ENCODE results near the gene SFT2D1. TPM values are rescaled to one million over a fixed set of nuclear protein-coding genes. Genes with fewer than 3 reads are reported as not detected.

The SFT2D1 gene
- total RNA-seq, 1 donor from 2014 or later: 60.8 TPM

- intact Hi-C loops (cut with micrococcal nuclease): loop anchor here (5.0 kb wide), 1 partner anchor 33 kb away; the partner anchor contains the start of gene SFT2D1
Observed at GRCh38 chr6:166308769-166309589, 33.4 kb downstream of the SFT2D1 start.

DNA sequence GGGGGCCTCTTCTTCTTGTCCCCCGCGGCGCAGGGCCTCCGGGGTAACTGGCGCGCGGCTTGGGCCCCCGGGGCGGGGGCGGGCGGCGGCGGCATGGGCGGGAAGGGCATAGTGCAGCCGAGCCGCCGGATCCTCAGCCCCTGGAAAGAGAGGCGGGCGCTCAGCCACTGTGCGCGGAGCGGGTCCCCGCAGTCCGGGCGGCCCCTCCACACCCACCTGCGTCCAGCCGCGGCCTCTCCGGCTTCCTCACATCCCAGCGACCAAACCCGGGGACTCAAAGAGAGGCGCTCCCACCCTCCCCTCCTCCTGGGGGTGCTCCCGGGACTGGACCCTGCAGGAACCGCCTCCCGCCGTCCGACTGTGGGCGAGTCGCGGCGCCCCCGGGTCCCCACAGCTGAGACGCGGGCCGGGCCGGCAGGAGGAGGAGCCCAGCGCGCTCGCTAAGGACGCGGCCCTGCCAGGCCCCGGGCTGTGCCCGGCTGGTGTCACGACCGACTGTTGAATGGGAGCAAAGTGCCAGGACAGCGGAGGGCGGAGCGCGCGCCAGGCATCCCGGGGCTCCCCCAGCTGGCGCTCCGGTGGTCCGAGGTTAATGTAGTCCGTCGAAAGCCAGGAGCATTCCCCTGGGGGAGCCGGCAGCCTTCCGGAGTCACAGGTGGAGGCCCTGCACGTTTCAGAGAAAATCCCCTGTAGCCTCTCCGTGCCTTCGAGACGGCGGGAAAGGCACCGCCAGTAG, 34.1 kb downstream of the SFT2D1 start, which contains the start of gene PRR18:
PRR18 (minus strand) TSS at position 360 of the 736 bp plus-strand sequence; CDS start at position 110, 250 bp downstream.
- intact Hi-C loops (cut with micrococcal nuclease): loop anchor here (5.0 kb wide), 1 partner anchor 34 kb away; the partner anchor contains the start of gene SFT2D1

- intact Hi-C loops (cut with micrococcal nuclease): loop anchor here (5.0 kb wide), 1 partner anchor 35 kb away; the partner anchor contains the start of gene SFT2D1
Observed at GRCh38 chr6:166307082-166308032, 35.0 kb downstream of the SFT2D1 start.

GRCh38 chr6:166306378-166307081, 35.8 kb downstream of the SFT2D1 start:
- intact Hi-C loops (cut with micrococcal nuclease): loop anchor here (5.0 kb wide), 1 partner anchor 36 kb away; the partner anchor contains the start of gene SFT2D1

DNA sequence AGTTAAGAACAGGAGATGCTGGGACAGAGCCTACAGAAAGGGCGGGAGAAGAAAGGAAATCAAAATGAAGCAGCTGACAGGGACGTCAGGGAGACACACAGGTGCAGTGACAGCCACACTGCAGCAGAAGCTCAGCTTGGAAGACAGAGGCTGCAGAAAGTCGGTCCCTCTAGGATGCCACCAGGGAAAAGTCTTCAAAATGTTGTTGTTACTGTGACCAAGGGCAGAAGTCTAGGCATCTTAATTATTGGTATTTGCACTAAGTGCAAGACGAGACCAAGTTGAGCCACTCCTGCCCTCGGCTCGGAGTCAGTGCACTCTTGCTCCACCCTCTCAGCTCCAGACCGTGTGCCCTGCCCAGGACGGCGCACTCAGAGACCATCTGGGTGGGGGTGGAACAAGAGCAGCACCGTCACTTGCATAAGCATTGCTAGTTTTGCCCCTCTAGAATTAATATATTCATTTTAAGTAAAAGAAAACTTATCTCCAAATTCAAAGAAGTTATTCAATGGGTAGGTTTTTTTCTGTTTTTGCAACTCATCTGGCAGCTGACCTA, 36.7 kb downstream of the SFT2D1 start:
- intact Hi-C loops (cut with micrococcal nuclease): loop anchor here (5.0 kb wide), 1 partner anchor 37 kb away; the partner anchor contains the start of gene SFT2D1

- intact Hi-C loops (cut with micrococcal nuclease): no loop called here
Observed at GRCh38 chr6:166304106-166304505, 38.2 kb downstream of the SFT2D1 start.

DNA sequence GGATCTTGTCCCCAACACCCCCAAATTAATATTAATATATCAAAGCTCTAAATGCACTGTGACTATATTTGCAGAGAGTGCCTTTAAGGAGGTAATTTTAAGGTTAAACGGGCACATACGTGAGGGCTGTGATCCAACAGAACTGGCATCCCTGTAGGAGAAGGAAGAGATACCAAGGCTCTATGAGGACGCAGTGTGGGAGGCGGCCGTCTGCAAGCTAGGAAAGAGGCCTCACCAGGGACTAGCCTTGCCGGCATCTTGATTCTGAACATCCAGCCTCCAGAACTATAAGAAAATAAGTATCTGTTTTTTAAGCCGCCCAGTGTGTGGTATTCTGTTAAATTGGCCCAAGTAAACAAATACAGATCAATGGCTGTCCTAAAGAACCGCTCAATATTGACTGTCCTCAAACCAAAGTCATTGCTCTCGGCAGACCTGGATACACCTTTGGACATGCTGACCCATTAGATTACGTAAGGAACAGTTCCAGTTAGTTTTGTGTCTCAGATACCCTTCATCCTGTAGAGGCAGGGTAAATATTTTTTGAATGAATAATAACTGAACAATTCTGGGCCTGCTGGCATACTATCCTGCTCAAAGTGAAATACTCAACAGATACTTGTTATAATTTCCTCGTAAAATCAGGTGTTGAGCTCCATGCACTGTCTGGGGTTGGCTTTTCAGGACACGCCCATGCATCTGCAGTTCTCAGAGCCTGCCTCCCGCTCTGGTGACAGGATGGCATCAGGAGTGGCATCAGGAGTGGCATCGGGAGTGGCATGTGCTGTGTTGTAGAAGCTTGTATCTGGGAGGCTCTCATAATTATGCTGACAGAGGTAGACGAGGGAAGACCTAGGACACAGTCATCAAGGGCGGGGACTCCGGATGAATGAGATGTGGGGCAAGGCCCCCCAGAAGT, 40.5 kb downstream of the SFT2D1 start:
- intact Hi-C loops (cut with micrococcal nuclease): no loop called here

GRCh38 chr6:166300357-166300987, 41.9 kb downstream of the SFT2D1 start:
- intact Hi-C loops (cut with micrococcal nuclease): no loop called here

- intact Hi-C loops (cut with micrococcal nuclease): no loop called here
Observed at GRCh38 chr6:166297606-166298005, 44.7 kb downstream of the SFT2D1 start.

DNA sequence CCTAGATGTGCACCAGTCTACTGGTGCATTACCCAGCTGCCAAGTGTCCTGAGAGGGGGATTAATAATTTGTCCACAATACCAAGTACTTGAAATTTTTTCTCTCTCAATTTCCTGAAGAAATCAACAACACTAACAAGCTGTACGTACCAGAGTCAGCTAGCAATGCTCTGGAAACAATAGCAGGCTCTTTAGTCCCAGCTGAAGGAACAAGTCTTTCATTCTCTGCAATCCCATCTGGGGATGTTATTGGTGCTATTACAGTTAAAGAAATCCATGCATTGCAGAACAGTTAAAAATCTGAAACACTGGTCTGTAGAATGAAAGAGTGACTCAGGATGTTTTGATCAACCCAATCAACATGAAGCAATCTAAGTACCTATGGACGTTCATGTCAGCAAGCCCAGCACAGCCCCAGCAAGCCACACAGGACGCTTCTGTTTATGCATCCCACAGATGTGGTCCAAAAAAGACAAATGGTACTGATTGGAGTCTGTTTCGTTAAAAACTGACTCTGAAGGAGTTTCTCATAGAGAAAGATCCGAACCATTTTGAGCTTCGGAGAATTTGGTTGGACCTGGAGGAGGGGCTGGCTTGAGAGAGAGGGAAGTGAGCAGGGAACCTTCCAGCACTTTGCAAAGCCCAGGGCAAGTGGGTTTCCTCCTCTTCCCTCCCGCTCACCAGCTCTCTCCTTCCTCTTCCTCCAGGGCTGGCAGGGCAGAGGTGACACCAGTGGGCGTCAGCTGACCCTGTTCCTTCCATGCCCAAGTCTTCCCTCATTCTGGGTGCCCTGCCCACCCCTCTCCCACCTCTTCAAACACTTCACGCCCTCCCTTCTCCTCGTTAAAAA, 46.1 kb downstream of the SFT2D1 start:
- intact Hi-C loops (cut with micrococcal nuclease): no loop called here

DNA sequence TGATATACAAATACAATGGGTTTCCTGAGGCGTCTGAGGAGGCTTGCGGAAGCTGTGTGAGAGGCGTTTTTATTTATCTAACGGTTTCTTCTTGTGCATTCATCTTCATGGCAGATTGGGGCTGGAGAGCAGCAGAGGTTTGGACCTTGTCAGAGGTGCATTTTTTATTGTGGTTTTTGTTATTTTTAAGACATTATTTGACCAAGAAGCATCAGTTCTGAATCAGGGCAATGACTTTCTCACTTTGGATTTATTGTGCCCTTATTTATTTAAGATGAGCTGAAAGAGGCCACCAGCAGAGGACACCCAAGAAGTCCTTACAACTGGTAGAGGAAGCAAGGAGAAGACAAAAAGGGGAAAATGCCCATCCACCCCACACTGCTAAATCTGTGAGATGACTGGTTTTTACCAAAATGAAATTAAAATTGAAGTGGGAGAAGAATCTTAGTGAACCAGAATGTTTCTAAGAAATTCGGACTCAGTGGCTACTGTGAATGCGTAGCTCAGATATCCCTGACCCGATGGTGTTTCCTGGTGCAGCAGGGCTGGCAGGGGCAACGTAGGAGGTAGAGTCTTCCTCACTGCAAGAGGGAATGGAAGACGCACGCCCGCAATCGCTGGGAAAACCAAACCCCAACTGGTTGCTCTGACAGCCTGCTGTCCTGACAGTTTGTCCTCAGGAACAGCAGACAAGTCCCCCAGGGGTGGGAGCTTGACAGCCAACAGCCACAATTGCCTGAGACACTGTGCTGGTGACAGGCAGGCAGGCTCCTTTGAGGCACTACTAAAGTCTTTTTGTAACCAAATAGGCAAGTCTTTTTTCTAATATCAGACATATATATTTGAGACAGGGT, 48.4 kb downstream of the SFT2D1 start:
- intact Hi-C loops (cut with micrococcal nuclease): no loop called here

GRCh38 chr6:166289207-166290060, 52.9 kb downstream of the SFT2D1 start:
- intact Hi-C loops (cut with micrococcal nuclease): loop anchor here (10.0 kb wide), 1 partner anchor 255 kb away; no protein-coding TSS in a partner anchor

GRCh38 chr6:166286839-166287271, 55.5 kb downstream of the SFT2D1 start:
- intact Hi-C loops (cut with micrococcal nuclease): loop anchor here (10.0 kb wide), 1 partner anchor 252 kb away; no protein-coding TSS in a partner anchor

- intact Hi-C loops (cut with micrococcal nuclease): loop anchor here (10.0 kb wide), 1 partner anchor 250 kb away; no protein-coding TSS in a partner anchor
Observed at GRCh38 chr6:166285233-166285632, 57.1 kb downstream of the SFT2D1 start.

DNA sequence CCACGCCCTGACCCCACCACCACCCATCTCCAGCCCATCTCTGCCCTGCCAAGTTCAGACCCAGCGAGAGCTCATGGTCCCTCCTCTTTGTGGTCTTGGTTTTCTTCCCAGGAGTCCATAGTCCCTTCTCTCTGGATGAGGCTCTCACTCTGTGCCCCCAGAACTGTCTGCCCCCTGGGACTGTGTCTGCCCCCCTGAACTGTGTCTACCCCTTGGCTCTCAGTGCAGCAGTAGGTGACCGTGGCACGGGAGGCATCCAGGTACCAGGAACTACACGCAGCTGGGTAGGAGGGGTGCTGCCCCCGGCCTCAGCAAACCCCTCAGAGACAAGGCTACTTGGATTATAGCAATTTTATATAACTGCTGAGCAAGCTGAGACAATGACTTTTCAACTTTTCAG, 57.7 kb downstream of the SFT2D1 start:
- intact Hi-C loops (cut with micrococcal nuclease): loop anchor here (10.0 kb wide), 1 partner anchor 250 kb away; no protein-coding TSS in a partner anchor
